ENCODE results near the gene CUX1. TPM values are rescaled to one million over a fixed set of nuclear protein-coding genes. Genes with fewer than 3 reads are reported as not detected.

The CUX1 gene
- total RNA-seq, 1 experiment from 2014 or later = 53.5 TPM

DNA sequence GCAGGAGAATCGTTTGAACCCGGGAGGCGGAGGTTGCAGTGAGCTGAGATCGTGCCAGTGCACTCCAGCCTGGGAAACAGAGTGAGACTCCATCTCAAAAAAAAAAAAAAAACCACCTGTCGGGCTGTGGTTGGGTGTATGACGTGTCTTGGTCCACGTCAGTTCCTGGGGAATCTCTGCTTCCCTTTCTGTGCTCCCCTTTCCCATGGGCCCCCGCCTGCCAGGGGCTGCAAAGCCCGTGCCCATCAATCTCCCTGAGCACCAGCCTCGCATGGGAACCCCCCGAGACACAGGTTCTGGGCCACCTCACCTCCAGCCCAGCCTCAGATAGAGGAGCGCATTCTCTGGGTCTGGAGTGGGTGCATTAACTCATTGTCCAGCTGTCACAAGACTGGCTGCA lies 467.0 kb downstream of the CUX1 start:
- no peak overlapping the region for H3T11ph ChIP-seq (ENCODE audit: low read length)
- H3K79me2 ChIP-seq (ENCODE audit: insufficient read depth, low read length) = no peaks in the 10 kb centered on the region
- no peaks in the 10 kb centered on the region for H3K9me3 ChIP-seq (ENCODE audit: control insufficient read depth, low read depth, low read length)
- H2AK5ac ChIP-seq (ENCODE audit: insufficient read length, low read length) = no peak overlapping the region
- no peak overlapping the region for H4K91ac ChIP-seq (ENCODE audit: insufficient read length, low read depth, low read length)
- H3K9ac ChIP-seq (ENCODE audit: extremely low read depth, insufficient read length, low read length) = no peak overlapping the region
- no peaks in the 10 kb centered on the region; a peak in 1 of 5 replicates for H3K9me3 Mint-ChIP-seq
- H3K4me1 ChIP-seq (ENCODE audit: insufficient read depth, low read length) = no peaks in the 10 kb centered on the region
- H3K36me3 Mint-ChIP-seq (ENCODE audit: insufficient read depth in 1 of 3, low read depth in 3 of 3) = no peaks in the 10 kb centered on the region
- no peak overlapping the region for H3K4me2 ChIP-seq (ENCODE audit: insufficient read depth, insufficient read length, low read length)
- H2BK12ac ChIP-seq (ENCODE audit: insufficient read length, low read depth, low read length) = no peak overlapping the region
- peaks cover 10% of the 10 kb centered on the region for H3K23me2 ChIP-seq (ENCODE audit: insufficient read length, low read depth, low read length, poor library complexity, severe bottlenecking)
- no peak overlapping the region for H3K23ac ChIP-seq (ENCODE audit: insufficient read length, low read depth, low read length)
- H4K8ac ChIP-seq (replicated peaks; ENCODE audit: insufficient read length, low read depth, low read length) = no peak overlapping the region
- H3K27me3 ChIP-seq (ENCODE audit: insufficient read depth, low read length) = no peaks in the 10 kb centered on the region
- DNase-seq = no peak
- H2BK20ac ChIP-seq (ENCODE audit: low read depth, low read length, poor library complexity, severe bottlenecking) = no peak overlapping the region
- H3K14ac ChIP-seq (ENCODE audit: insufficient read depth, low read length) = no peak overlapping the region
- H3K27ac ChIP-seq (ENCODE audit: insufficient read length, low read depth, low read length) = no peak overlapping the region
- no peaks in the 10 kb centered on the region for H4K20me1 ChIP-seq (ENCODE audit: control insufficient read depth, insufficient read depth, insufficient read length)
- no peak overlapping the region for H3K27ac Mint-ChIP-seq
- peaks cover 25% of the 10 kb centered on the region for H3K27me3 Mint-ChIP-seq (ENCODE audit: low read depth)
- no peak overlapping the region for H2AFZ ChIP-seq (ENCODE audit: low read length)
- no peak overlapping the region for H2BK15ac ChIP-seq (ENCODE audit: low read depth, low read length)
- no peak overlapping the region for H3K56ac ChIP-seq (ENCODE audit: insufficient read length, low read depth, low read length)
- WGBS (ENCODE audit: extremely low coverage, insufficient read length, low lambda C conversion rate) = no CpG with 5 or more reads among the region's 12 CpGs
- peaks cover 14 to 24% of the 10 kb centered on the region in 2 experiments for H3K4me1 Mint-ChIP-seq
- no peak overlapping the region for H2BK120ac ChIP-seq (ENCODE audit: low read depth, low read length, poor library complexity, severe bottlenecking)
- TF ChIP-seq, protein P1, sequence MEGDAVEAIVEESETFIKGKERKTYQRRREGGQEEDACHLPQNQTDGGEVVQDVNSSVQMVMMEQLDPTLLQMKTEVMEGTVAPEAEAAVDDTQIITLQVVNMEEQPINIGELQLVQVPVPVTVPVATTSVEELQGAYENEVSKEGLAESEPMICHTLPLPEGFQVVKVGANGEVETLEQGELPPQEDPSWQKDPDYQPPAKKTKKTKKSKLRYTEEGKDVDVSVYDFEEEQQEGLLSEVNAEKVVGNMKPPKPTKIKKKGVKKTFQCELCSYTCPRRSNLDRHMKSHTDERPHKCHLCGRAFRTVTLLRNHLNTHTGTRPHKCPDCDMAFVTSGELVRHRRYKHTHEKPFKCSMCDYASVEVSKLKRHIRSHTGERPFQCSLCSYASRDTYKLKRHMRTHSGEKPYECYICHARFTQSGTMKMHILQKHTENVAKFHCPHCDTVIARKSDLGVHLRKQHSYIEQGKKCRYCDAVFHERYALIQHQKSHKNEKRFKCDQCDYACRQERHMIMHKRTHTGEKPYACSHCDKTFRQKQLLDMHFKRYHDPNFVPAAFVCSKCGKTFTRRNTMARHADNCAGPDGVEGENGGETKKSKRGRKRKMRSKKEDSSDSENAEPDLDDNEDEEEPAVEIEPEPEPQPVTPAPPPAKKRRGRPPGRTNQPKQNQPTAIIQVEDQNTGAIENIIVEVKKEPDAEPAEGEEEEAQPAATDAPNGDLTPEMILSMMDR (conservative IDR thresholded peaks at IDR 0.05) = no peak
- H2BK5ac ChIP-seq (ENCODE audit: insufficient read length, low read length) = no peak overlapping the region
- H3K4me3 Mint-ChIP-seq = peak overlapping the region in 1 of 2 experiments; percentile 34; a peak in 1 of 5 replicates
- H4K5ac ChIP-seq (ENCODE audit: insufficient read length, low read depth, low read length) = no peak overlapping the region
- no peak overlapping the region for H3K4ac ChIP-seq (ENCODE audit: low read depth, low read length)
- H3K18ac ChIP-seq (ENCODE audit: insufficient read length, low read depth, low read length) = no peak overlapping the region
- H3K79me1 ChIP-seq (ENCODE audit: insufficient read depth, low read depth, low read length, poor library complexity, severe bottlenecking) = no peaks in the 10 kb centered on the region

Data from H9 (cell line).